IMR-90 (cell line): ENCODE results near the gene FBXO44. TPM values are rescaled to one million over a fixed set of nuclear protein-coding genes. Genes with fewer than 3 reads are reported as not detected.

ENCODE experiments used
- ATAC-seq: fragments of 200-7000 bp; cut with Tn5 transposase; 2 replicates; pipeline ENCODE4 v1.9.1; 2020; ENCODE audit warnings: low read depth, mild to moderate bottlenecking, moderate library complexity
- BruUV-seq: library from RNA; stranded (reverse); fragments of 400-500 nt; replicated peaks from 2 replicates; lab custom pipeline; 2021; lab: Mats Ljungman, UMichigan
- CTCF ChIA-PET: fragments of 300-600 bp; formaldehyde crosslinking; extraction: SDS; loops from one replicate; lab custom pipeline; 2021; ENCODE audit warnings: antibody characterized with exemption; lab: Yijun Ruan, JAX
- POLR2A ChIA-PET: fragments of 300-600 bp; sonication (Branson Sonifier 250); formaldehyde crosslinking; loops from one replicate; lab custom pipeline; 2022; ENCODE audit warnings: antibody characterized with exemption; ENCODE audit not compliant: unreplicated experiment; lab: Charles Lee
- DNase-seq: peaks from one replicate; pipeline ENCODE4 v3.0.0; 2013
- H2AFZ ChIP-seq: replicated peaks from 2 replicates; pipeline ENCODE3; 2013; ENCODE audit warnings: low read length, mild to moderate bottlenecking; ENCODE audit not compliant: poor library complexity
- H2AK5ac ChIP-seq: 2 replicates; pipeline ENCODE4 v1.6.1; 2013; ENCODE audit warnings: low read depth, low read length, inconsistent platforms
- H2AK9ac ChIP-seq: replicated peaks from 2 replicates; pipeline ENCODE3; 2013; ENCODE audit warnings: mild to moderate bottlenecking, low read depth, low read length, moderate library complexity; ENCODE audit not compliant: poor library complexity
- H2BK120ac ChIP-seq: 2 replicates; pipeline ENCODE4 v1.6.1; 2013; ENCODE audit warnings: low read depth, low read length, inconsistent platforms
- H2BK15ac ChIP-seq: 3 replicates; pipeline ENCODE4 v1.6.1; 2013; ENCODE audit warnings: low read depth, low read length, inconsistent platforms
- H2BK20ac ChIP-seq: 2 replicates; pipeline ENCODE4 v1.6.1; 2013; ENCODE audit warnings: low read depth, mild to moderate bottlenecking, inconsistent platforms, low read length, moderate library complexity
- H2BK5ac ChIP-seq: 2 replicates; pipeline ENCODE4 v1.6.1; 2013; ENCODE audit warnings: mild to moderate bottlenecking, low read depth, low read length, inconsistent platforms; ENCODE audit not compliant: poor library complexity, severe bottlenecking
- H3K14ac ChIP-seq: replicated peaks from 2 replicates; pipeline ENCODE4 v1.6.1; 2013; ENCODE audit warnings: low read depth, low read length, inconsistent platforms
- H3K18ac ChIP-seq: 2 replicates; pipeline ENCODE4 v1.6.1; 2013; ENCODE audit warnings: low read depth, low read length, control low read depth
- H3K23ac ChIP-seq: 2 replicates; pipeline ENCODE4 v1.6.1; 2013; ENCODE audit warnings: low read depth, low read length, inconsistent platforms
- H3K27ac ChIP-seq: 2 replicates; pipeline ENCODE4 v1.5.1; 2013; ENCODE audit warnings: mild to moderate bottlenecking, control low read depth, low read length; ENCODE audit not compliant: insufficient read depth
- H3K27me3 ChIP-seq: 2 replicates; pipeline ENCODE4 v1.6.1; 2013; ENCODE audit warnings: low read length; ENCODE audit not compliant: control insufficient read depth, insufficient read depth
- H3K36me3 ChIP-seq: 2 replicates; pipeline ENCODE4 v1.6.1; 2013; ENCODE audit warnings: low read length, mixed read lengths; ENCODE audit not compliant: control insufficient read depth, insufficient read depth
- H3K4ac ChIP-seq: 2 replicates; pipeline ENCODE4 v1.6.1; 2013; ENCODE audit warnings: low read depth, low read length, inconsistent platforms
- H3K4me1 ChIP-seq: 2 replicates; pipeline ENCODE4 v1.6.1; 2013; ENCODE audit warnings: low read length, mixed read lengths; ENCODE audit not compliant: control insufficient read depth, insufficient read depth
- H3K4me2 ChIP-seq: 2 replicates; pipeline ENCODE4 v1.6.1; 2013; ENCODE audit warnings: low read depth, mild to moderate bottlenecking, control low read depth, low read length, moderate library complexity
- H3K4me3 ChIP-seq: 2 replicates; pipeline ENCODE4 v1.5.1; 2013; ENCODE audit warnings: low read depth, mild to moderate bottlenecking, control low read depth, low read length, moderate library complexity; ENCODE audit not compliant: insufficient read depth
- H3K56ac ChIP-seq: 2 replicates; pipeline ENCODE4 v1.6.1; 2013; ENCODE audit warnings: low read length, inconsistent platforms; ENCODE audit not compliant: insufficient read depth; ENCODE audit errors: extremely low read depth
- H3K79me1 ChIP-seq, 2 experiments: 2 replicates each; pipeline ENCODE4 v1.6.1; 2013; ENCODE audit warnings: low read length in 2 of 2, inconsistent platforms in 1 of 2, low read depth in 1 of 2
- H3K9ac ChIP-seq: 2 replicates; pipeline ENCODE4 v1.6.1; 2013; ENCODE audit warnings: low read depth, low read length, control low read depth
- H3K9me1 ChIP-seq: 2 replicates; pipeline ENCODE4 v1.6.1; 2013; ENCODE audit warnings: low read length, inconsistent platforms; ENCODE audit not compliant: insufficient read depth
- H3K9me3 ChIP-seq: 2 replicates; pipeline ENCODE4 v1.6.1; 2013; ENCODE audit warnings: low read length; ENCODE audit not compliant: control insufficient read depth, insufficient read depth
- H4K20me1 ChIP-seq: 2 replicates; pipeline ENCODE4 v1.6.1; 2013; ENCODE audit warnings: low read length, inconsistent platforms; ENCODE audit not compliant: insufficient read depth
- H4K5ac ChIP-seq: 2 replicates; pipeline ENCODE4 v1.6.1; 2013; ENCODE audit warnings: mild to moderate bottlenecking, low read depth, low read length, control low read depth
- H4K8ac ChIP-seq, 2 experiments: 2 replicates each; pipeline ENCODE4 v1.6.1; 2013; ENCODE audit warnings: low read depth in 2 of 2, low read length in 2 of 2, control low read depth in 1 of 2, inconsistent platforms in 1 of 2
- H4K91ac ChIP-seq: 2 replicates; pipeline ENCODE4 v1.6.1; 2013; ENCODE audit warnings: low read depth, low read length, inconsistent platforms; ENCODE audit not compliant: insufficient read depth
- CEBPB ChIP-seq: IDR thresholded peaks from 2 replicates; pipeline ENCODE4 v1.6.1; 2012; ENCODE audit warnings: low read depth, low read length, improper control_type of control experiment
- CHD1 ChIP-seq: IDR thresholded peaks from 2 replicates; pipeline ENCODE4 v1.6.1; 2012; ENCODE audit warnings: low read depth, low read length, improper control_type of control experiment
- MAFK ChIP-seq: IDR thresholded peaks from 2 replicates; pipeline ENCODE4 v1.6.1; 2012; ENCODE audit warnings: low read depth, low read length, improper control_type of control experiment
- NFE2L2 ChIP-seq: fragments of 150-350 bp; IDR thresholded peaks from 2 replicates; pipeline ENCODE4 v1.6.1; 2016; ENCODE audit warnings: low read depth, mild to moderate bottlenecking, low read length
- RFX5 ChIP-seq: IDR thresholded peaks from 2 replicates; pipeline ENCODE4 v1.8.0; 2012; ENCODE audit warnings: low read depth, mild to moderate bottlenecking, low read length, moderate library complexity
- WGBS, 2 experiments: methylation state at CpG; one replicate each; pipeline versions ENCODE4 v1.1.5 to v1.1.7; 2013; ENCODE audit warnings: missing lambda C conversion rate in 2 of 2; ENCODE audit not compliant: insufficient read length in 1 of 2; ENCODE audit errors: extremely low coverage in 2 of 2; 5-methylcytosine and 5-hydroxymethylcytosine counted together
- dilution Hi-C: fragments of 300-500 bp; cut with HindIII; formaldehyde crosslinking; loops from one replicate; pipeline ENCODE4 v1.14.3; 2018; ENCODE audit warnings: low sequenced_read_pairs; ENCODE audit not compliant: unreplicated experiment
- in situ Hi-C: fragments of 300-500 bp; cut with MboI; formaldehyde crosslinking; loops from 3 replicates; pipeline ENCODE4 v1.14.3; 2019; ENCODE audit warnings: low sequenced_read_pairs, inconsistent platforms, mixed read lengths
- intact Hi-C: fragments of 100-400 bp; cut with micrococcal nuclease; formaldehyde crosslinking; loops from 2 replicates; pipeline ENCODE4 v1.10.0; 2022
- polyA plus RNA-seq, 3 experiments: library from polyadenylated mRNA; depleted of rRNA; stranded (reverse); fragments of >200 nt; gene quantifications; 2 replicates each; pipeline ENCODE4 v1.2.3, GENCODE V29; 2012; ENCODE audit warnings: low replicate concordance in 1 of 3
- total RNA-seq: library from RNA; depleted of rRNA; stranded (reverse); fragments of >200 nt; gene quantifications from 2 replicates; pipeline ENCODE4 v1.2.3, GENCODE V29; 2012
- TF ChIP-seq, protein P1 (sequence below): conservative IDR thresholded peaks from 2 replicates; pipeline ENCODE4 v1.5.1; 2012; ENCODE audit warnings: mild to moderate bottlenecking, low read depth, low read length, improper control_type of control experiment

FBXO44 gene
- total and polyA plus RNA-seq, 2 of the 4 experiments (the other 2 are of a cell fraction) = 9.3 to 25.5 TPM

DNA sequence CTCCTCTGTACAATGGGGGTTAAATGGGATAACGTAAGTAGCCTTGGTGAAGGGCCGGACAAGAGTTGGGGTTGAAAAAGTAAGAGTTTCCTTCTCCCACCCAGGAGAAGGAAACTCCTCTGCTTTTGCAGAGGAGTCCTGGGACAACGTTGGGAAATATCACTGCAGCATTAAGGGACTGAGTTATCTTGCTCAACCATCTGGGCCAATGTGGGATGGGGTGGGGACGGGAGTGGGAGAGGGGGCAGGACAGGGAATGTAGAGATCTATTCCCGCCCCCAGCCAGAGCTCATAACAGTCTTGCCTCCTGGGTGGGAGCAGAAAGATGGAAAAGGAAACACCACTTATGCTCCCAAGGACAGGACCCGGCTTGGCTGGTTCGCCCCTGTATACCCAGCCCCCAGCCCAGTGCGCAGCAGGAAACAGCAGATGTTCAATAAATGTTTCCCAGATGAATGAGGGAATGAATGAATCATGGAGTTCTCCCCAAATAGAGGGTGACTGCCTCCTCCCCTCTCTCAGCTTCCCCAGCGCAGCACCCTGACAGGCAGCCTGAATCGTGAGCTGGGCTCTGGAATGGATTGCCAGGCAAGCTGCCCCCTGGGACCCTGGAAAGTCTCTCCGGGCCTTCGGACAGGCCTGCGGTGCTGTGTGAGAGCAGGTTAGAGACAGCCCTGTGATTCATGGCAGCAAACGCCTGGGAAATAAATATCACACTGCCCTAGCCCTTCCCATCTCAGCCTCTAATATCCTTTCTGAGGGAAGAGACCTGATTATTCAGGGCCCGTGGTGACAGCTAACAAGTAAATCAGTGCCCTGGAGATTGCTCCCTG is 25.3 kb upstream of the FBXO44 start:
- Histone ChIP-seq H2AK9ac (no peak overlapping the region), H3K9me1 (no peaks in the 10 kb centered on the region), H2BK15ac (no peak overlapping the region), H3K56ac (no peak overlapping the region), H2AK5ac (no peak overlapping the region), H3K27me3 (peaks cover 9% of the 10 kb centered on the region; the same call in 1 of the 2 replicates), H4K5ac (no peak overlapping the region), H3K4me2 (no peak overlapping the region), H3K4ac (no peak overlapping the region), H3K9me3 (no peaks in the 10 kb centered on the region), H3K79me1 (no peaks in the 10 kb centered on the region), H2AFZ (no peak overlapping the region), H3K14ac (no peak overlapping the region), H2BK5ac (no peak overlapping the region), H2BK120ac (no peak overlapping the region), H4K20me1 (no peaks in the 10 kb centered on the region), H3K23ac (no peak overlapping the region), H3K4me3 (no peak overlapping the region), H4K8ac (no peak overlapping the region), H2BK20ac (no peak overlapping the region), H3K18ac (no peak overlapping the region), H3K36me3 (no peaks in the 10 kb centered on the region), H4K91ac (no peak overlapping the region), H3K27ac (no peak overlapping the region), H3K9ac (no peak overlapping the region), H3K4me1 (no peaks in the 10 kb centered on the region)
- CTCF ChIA-PET = no interaction called here
- no TSS peak for BruUV-seq
- in situ Hi-C loops = no loop called here
- POLR2A ChIA-PET = no interaction called here
- ATAC-seq (no peak), DNase-seq (no peak)
- WGBS, 2 experiments = no CpG with 5 or more reads among the region's 15 CpGs
- dilution Hi-C loops = no loop called here
- TF ChIP-seq RFX5 = no peak
- no peak for TF ChIP-seq CEBPB
- no peak for TF ChIP-seq MAFK
- no peak for TF ChIP-seq CHD1
- no peak for TF ChIP-seq NFE2L2
- TF ChIP-seq, protein P1, sequence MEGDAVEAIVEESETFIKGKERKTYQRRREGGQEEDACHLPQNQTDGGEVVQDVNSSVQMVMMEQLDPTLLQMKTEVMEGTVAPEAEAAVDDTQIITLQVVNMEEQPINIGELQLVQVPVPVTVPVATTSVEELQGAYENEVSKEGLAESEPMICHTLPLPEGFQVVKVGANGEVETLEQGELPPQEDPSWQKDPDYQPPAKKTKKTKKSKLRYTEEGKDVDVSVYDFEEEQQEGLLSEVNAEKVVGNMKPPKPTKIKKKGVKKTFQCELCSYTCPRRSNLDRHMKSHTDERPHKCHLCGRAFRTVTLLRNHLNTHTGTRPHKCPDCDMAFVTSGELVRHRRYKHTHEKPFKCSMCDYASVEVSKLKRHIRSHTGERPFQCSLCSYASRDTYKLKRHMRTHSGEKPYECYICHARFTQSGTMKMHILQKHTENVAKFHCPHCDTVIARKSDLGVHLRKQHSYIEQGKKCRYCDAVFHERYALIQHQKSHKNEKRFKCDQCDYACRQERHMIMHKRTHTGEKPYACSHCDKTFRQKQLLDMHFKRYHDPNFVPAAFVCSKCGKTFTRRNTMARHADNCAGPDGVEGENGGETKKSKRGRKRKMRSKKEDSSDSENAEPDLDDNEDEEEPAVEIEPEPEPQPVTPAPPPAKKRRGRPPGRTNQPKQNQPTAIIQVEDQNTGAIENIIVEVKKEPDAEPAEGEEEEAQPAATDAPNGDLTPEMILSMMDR = no peak
- intact Hi-C loops = no loop called here
